K562 (cell line): ENCODE measurements around the gene CCDC27. TPM values are rescaled to one million over a fixed set of nuclear protein-coding genes. Genes with fewer than 3 reads are reported as not detected.

Experiments used
- CHAMP1 ChIP-seq: fragments of 450-650 bp; IDR thresholded peaks from 2 replicates; pipeline ENCODE4 v1.6.1; 2016; ENCODE audit warnings: mild to moderate bottlenecking
- CREM ChIP-seq: IDR thresholded peaks from 2 replicates; pipeline ENCODE4 v1.6.1; 2014; ENCODE audit warnings: antibody characterized with exemption, low read depth
- FOS ChIP-seq: IDR thresholded peaks from 3 replicates; pipeline ENCODE4 v1.6.1; 2011; ENCODE audit not compliant: insufficient read length; ENCODE audit errors: extremely low read depth
- FOSL1 ChIP-seq: fragments of 200-800 bp; sonication (Bioruptor generic); conservative IDR thresholded peaks from 2 replicates; pipeline ENCODE4 v1.6.1; 2016; ENCODE audit warnings: missing genetic modification characterization, missing compliant biosample characterization
- HEY1 ChIP-seq: fragments of 250-450 bp; sonication (Bioruptor Pico); IDR thresholded peaks from 2 replicates; pipeline ENCODE4 v1.5.0; 2020; ENCODE audit warnings: mild to moderate bottlenecking, moderate library complexity, borderline replicate concordance
- HMGN3 ChIP-seq: IDR thresholded peaks from 2 replicates; pipeline ENCODE4 v1.6.1; 2011; ENCODE audit warnings: borderline replicate concordance, low read depth, mild to moderate bottlenecking, mixed read lengths, low read length; ENCODE audit not compliant: insufficient read length; ENCODE audit errors: extremely low read depth
- HOXB6 ChIP-seq: fragments of 250-450 bp; sonication (Bioruptor Pico); IDR thresholded peaks from 2 replicates; pipeline ENCODE4 v1.5.1; 2022; ENCODE audit warnings: mild to moderate bottlenecking, borderline replicate concordance
- MCM5 ChIP-seq: fragments of 450-650 bp; IDR thresholded peaks from 2 replicates; pipeline ENCODE4 v1.6.1; 2016; ENCODE audit warnings: low read depth
- MTA3 ChIP-seq: fragments of 450-650 bp; formaldehyde crosslinking; IDR thresholded peaks from 2 replicates; pipeline ENCODE4 v1.6.1; 2017; ENCODE audit warnings: mild to moderate bottlenecking, borderline replicate concordance
- MYNN ChIP-seq, 2 experiments: sonication (generic); formaldehyde crosslinking in 1 of 2; IDR thresholded peaks; 2 replicates each; pipeline versions ENCODE4 v1.5.0 to v1.6.1; 2016 to 2020; ENCODE audit warnings: antibody characterized with exemption in 1 of 2, missing genetic modification reagents in 1 of 2
- PHF21A ChIP-seq: fragments of 450-650 bp; IDR thresholded peaks from 2 replicates; pipeline ENCODE4 v1.6.1; 2017; ENCODE audit warnings: low read depth, borderline replicate concordance
- SIN3B ChIP-seq: fragments of 450-650 bp; IDR thresholded peaks from 2 replicates; pipeline ENCODE4 v1.6.1; 2017; ENCODE audit warnings: low read depth, mild to moderate bottlenecking, moderate library complexity
- SP1 ChIP-seq: sonication (generic); formaldehyde crosslinking; IDR thresholded peaks from 2 replicates; pipeline ENCODE4 v1.8.1; 2022; ENCODE audit warnings: mild to moderate bottlenecking, missing genetic modification reagents
- THRAP3 ChIP-seq: fragments of 450-650 bp; IDR thresholded peaks from 2 replicates; pipeline ENCODE4 v1.6.1; 2016; ENCODE audit warnings: mild to moderate bottlenecking, inconsistent platforms, borderline replicate concordance
- ZC3H4 ChIP-seq: sonication (generic); formaldehyde crosslinking; IDR thresholded peaks from 2 replicates; pipeline ENCODE4 v1.9.0; 2021; ENCODE audit warnings: missing genetic modification reagents, borderline replicate concordance
- ZNF146 ChIP-seq: IDR thresholded peaks from one replicate; pipeline ENCODE4 v1.6.1; 2018; ENCODE audit warnings: missing compliant biosample characterization; ENCODE audit not compliant: unreplicated experiment
- ZNF175 ChIP-seq: fragments of 200-800 bp; sonication (Bioruptor generic); IDR thresholded peaks from 2 replicates; pipeline ENCODE4 v1.6.1; 2016; ENCODE audit warnings: low read depth, mild to moderate bottlenecking, missing genetic modification characterization, missing compliant biosample characterization
- ZNF184 ChIP-seq: sonication (generic); formaldehyde crosslinking; IDR thresholded peaks from 2 replicates; pipeline ENCODE4 v1.5.0; 2020; ENCODE audit warnings: missing genetic modification reagents
- ZNF408 ChIP-seq: fragments of 250-450 bp; sonication (Bioruptor Pico); IDR thresholded peaks from 2 replicates; pipeline ENCODE4 v1.4.0; 2020; ENCODE audit warnings: low read depth, mild to moderate bottlenecking, moderate library complexity
- polyA plus RNA-seq, 8 experiments: library from polyadenylated mRNA; depleted of rRNA in 4 of 8; stranded (reverse) in 5 of 8; unstranded in 3 of 8; fragments of >200 nt; fragmentation: Nextera tagmentation in 2 of 8; fragmentation: Illumina TruSeq in 1 of 8; extraction: Ambion mirVana in 2 of 8; extraction: Trizol in 1 of 8; gene quantifications; 2 replicates each; pipeline versions ENCODE4 v1.2.1 to v1.2.3, GENCODE V29; 2011 to 2014; ENCODE audit warnings: inconsistent platforms in 1 of 8, missing spikeins in 1 of 8
- total RNA-seq, 7 experiments: library from RNA; depleted of rRNA in 6 of 7; stranded (reverse); fragments of >200 nt in 6 of 7; fragmentation: Illumina TruSeq in 2 of 7; extraction: Trizol in 2 of 7; gene quantifications; 2 replicates each; pipeline versions ENCODE4 v1.2.1 to v1.2.3, GENCODE V29; 2011 to 2021; ENCODE audit warnings: low replicate concordance in 1 of 7
- TF ChIP-seq, protein P1 (sequence below), 2 experiments: fragments of 450-650 bp in 1 of 2; sonication (generic) in 1 of 2; formaldehyde crosslinking; conservative IDR thresholded peaks; 2 replicates each; pipeline versions ENCODE4 v1.4.0 to v1.8.1; 2020 to 2022; ENCODE audit warnings: mild to moderate bottlenecking in 1 of 2, missing genetic modification reagents in 1 of 2
- TF ChIP-seq, protein P2 (sequence below): fragments of 250-450 bp; sonication (Bioruptor Pico); IDR thresholded peaks from 2 replicates; pipeline ENCODE4 v1.8.0; 2021; ENCODE audit warnings: mild to moderate bottlenecking, moderate library complexity
- TF ChIP-seq, protein P3 (sequence below): sonication (generic); formaldehyde crosslinking; IDR thresholded peaks from 2 replicates; pipeline ENCODE4 v1.8.0; 2022; ENCODE audit warnings: mild to moderate bottlenecking, missing genetic modification reagents, borderline replicate concordance

Gene CCDC27
- total and polyA plus RNA-seq, 9 of the 15 experiments (the other 6 are each of a cell fraction or from before 2014, with no cell fraction given) = 0.01 to 0.04 TPM; not detected in 7

GRCh38 chr1:3775490-3776230 is 23.4 kb downstream of the CCDC27 start (continued):
- TF ChIP-seq SIN3B (no peak; the same call in 1 of the 2 replicates), ZNF146 (CRISPR knock-in tag) (no peak), ZNF408 (CRISPR knock-in tag) (no peak), MYNN (IDR thresholded peaks at IDR 0.05) (peak; percentile 95), MYNN (CRISPR knock-in tag; IDR thresholded peaks at IDR 0.05) (no peak), ZNF184 (CRISPR knock-in tag) (no peak), CHAMP1 (no peak), CREM (peak; percentile 74), MCM5 (no peak), HMGN3 (peak; percentile 90), PHF21A (no peak), FOS (no peak), THRAP3 (0 out of 2 replicates have a peak, but pooled peaks have one; percentile 43), ZC3H4 (CRISPR knock-in tag) (no peak), HOXB6 (CRISPR knock-in tag) (no peak), ZNF175 (no peak), HEY1 (no peak), SP1 (peak; percentile 79), FOSL1 (tag) (0 out of 2 replicates have a peak, but pooled peaks have one; percentile 2), MTA3 (peak; percentile 88)
- TF ChIP-seq, protein P1, sequence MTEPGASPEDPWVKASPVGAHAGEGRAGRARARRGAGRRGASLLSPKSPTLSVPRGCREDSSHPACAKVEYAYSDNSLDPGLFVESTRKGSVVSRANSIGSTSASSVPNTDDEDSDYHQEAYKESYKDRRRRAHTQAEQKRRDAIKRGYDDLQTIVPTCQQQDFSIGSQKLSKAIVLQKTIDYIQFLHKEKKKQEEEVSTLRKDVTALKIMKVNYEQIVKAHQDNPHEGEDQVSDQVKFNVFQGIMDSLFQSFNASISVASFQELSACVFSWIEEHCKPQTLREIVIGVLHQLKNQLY (CRISPR knock-in tag; conservative IDR thresholded peaks at IDR 0.05) = no peak
- TF ChIP-seq, protein P2, sequence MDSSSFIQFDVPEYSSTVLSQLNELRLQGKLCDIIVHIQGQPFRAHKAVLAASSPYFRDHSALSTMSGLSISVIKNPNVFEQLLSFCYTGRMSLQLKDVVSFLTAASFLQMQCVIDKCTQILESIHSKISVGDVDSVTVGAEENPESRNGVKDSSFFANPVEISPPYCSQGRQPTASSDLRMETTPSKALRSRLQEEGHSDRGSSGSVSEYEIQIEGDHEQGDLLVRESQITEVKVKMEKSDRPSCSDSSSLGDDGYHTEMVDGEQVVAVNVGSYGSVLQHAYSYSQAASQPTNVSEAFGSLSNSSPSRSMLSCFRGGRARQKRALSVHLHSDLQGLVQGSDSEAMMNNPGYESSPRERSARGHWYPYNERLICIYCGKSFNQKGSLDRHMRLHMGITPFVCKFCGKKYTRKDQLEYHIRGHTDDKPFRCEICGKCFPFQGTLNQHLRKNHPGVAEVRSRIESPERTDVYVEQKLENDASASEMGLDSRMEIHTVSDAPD (CRISPR knock-in tag) = no peak
- TF ChIP-seq, protein P3, sequence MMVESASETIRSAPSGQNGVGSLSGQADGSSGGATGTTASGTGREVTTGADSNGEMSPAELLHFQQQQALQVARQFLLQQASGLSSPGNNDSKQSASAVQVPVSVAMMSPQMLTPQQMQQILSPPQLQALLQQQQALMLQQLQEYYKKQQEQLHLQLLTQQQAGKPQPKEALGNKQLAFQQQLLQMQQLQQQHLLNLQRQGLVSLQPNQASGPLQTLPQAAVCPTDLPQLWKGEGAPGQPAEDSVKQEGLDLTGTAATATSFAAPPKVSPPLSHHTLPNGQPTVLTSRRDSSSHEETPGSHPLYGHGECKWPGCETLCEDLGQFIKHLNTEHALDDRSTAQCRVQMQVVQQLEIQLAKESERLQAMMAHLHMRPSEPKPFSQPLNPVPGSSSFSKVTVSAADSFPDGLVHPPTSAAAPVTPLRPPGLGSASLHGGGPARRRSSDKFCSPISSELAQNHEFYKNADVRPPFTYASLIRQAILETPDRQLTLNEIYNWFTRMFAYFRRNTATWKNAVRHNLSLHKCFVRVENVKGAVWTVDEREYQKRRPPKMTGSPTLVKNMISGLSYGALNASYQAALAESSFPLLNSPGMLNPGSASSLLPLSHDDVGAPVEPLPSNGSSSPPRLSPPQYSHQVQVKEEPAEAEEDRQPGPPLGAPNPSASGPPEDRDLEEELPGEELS = peak; percentile 93; the same call in 1 of the 2 replicates
